ENCODE data around the gene RABGAP1L. TPM values are rescaled to one million over a fixed set of nuclear protein-coding genes. Genes with fewer than 3 reads are reported as not detected.

Gene RABGAP1L
- total and polyA plus RNA-seq, 10 of the 15 experiments (the other 5 are each of a cell fraction or from before 2014, with no cell fraction given), result 5.8 to 194 (median 113) TPM

GRCh38 chr1:174815474-174815908 lies 656.2 kb downstream of the RABGAP1L start (continued):
- peak; percentile 74 for TF ChIP-seq CUX1 (IDR thresholded peaks at IDR 0.05; ENCODE audit: insufficient replicate concordance, low read depth, low read length)
- TF ChIP-seq EZH2 (IDR thresholded peaks at IDR 0.05; ENCODE audit: borderline replicate concordance, control insufficient read depth, low read depth, low read length), result no peak
- TF ChIP-seq SIN3A (IDR thresholded peaks at IDR 0.05; ENCODE audit: low read depth, low read length), result no peak
- TF ChIP-seq NFXL1 (IDR thresholded peaks at IDR 0.05; ENCODE audit: borderline replicate concordance), result no peak
- TF ChIP-seq YY1 (IDR thresholded peaks at IDR 0.05; ENCODE audit: low read depth, low read length), result no peak
- no peak for TF ChIP-seq SREBF2 (IDR thresholded peaks at IDR 0.05; ENCODE audit: low read length)
- TF ChIP-seq, protein P1, sequence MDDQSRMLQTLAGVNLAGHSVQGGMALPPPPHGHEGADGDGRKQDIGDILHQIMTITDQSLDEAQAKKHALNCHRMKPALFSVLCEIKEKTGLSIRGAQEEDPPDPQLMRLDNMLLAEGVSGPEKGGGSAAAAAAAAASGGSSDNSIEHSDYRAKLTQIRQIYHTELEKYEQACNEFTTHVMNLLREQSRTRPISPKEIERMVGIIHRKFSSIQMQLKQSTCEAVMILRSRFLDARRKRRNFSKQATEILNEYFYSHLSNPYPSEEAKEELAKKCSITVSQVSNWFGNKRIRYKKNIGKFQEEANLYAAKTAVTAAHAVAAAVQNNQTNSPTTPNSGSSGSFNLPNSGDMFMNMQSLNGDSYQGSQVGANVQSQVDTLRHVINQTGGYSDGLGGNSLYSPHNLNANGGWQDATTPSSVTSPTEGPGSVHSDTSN (IDR thresholded peaks at IDR 0.05; ENCODE audit: insufficient replicate concordance, low read depth, low read length), result no peak
- TF ChIP-seq, protein P2, sequence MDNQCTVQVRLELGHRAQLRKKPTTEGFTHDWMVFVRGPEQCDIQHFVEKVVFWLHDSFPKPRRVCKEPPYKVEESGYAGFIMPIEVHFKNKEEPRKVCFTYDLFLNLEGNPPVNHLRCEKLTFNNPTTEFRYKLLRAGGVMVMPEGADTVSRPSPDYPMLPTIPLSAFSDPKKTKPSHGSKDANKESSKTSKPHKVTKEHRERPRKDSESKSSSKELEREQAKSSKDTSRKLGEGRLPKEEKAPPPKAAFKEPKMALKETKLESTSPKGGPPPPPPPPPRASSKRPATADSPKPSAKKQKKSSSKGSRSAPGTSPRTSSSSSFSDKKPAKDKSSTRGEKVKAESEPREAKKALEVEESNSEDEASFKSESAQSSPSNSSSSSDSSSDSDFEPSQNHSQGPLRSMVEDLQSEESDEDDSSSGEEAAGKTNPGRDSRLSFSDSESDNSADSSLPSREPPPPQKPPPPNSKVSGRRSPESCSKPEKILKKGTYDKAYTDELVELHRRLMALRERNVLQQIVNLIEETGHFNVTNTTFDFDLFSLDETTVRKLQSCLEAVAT (IDR thresholded peaks at IDR 0.05), result no peak
- no peak for TF ChIP-seq E2F4 (IDR thresholded peaks at IDR 0.05; ENCODE audit: low read depth, low read length)
- no peak for TF ChIP-seq CBX3 (IDR thresholded peaks at IDR 0.05; ENCODE audit: borderline replicate concordance, low read depth)
- 0 out of 2 replicates have a peak, but pooled peaks have one; percentile 39 for TF ChIP-seq GATAD2B (conservative IDR thresholded peaks at IDR 0.05; ENCODE audit: low read depth)
- no peak for TF ChIP-seq USF2 (IDR thresholded peaks at IDR 0.05; ENCODE audit: borderline replicate concordance, low read depth, low read length)
- TF ChIP-seq FOS (IDR thresholded peaks at IDR 0.05; ENCODE audit: borderline replicate concordance, extremely low read depth, insufficient read length), result no peak
- TF ChIP-seq, protein P3, sequence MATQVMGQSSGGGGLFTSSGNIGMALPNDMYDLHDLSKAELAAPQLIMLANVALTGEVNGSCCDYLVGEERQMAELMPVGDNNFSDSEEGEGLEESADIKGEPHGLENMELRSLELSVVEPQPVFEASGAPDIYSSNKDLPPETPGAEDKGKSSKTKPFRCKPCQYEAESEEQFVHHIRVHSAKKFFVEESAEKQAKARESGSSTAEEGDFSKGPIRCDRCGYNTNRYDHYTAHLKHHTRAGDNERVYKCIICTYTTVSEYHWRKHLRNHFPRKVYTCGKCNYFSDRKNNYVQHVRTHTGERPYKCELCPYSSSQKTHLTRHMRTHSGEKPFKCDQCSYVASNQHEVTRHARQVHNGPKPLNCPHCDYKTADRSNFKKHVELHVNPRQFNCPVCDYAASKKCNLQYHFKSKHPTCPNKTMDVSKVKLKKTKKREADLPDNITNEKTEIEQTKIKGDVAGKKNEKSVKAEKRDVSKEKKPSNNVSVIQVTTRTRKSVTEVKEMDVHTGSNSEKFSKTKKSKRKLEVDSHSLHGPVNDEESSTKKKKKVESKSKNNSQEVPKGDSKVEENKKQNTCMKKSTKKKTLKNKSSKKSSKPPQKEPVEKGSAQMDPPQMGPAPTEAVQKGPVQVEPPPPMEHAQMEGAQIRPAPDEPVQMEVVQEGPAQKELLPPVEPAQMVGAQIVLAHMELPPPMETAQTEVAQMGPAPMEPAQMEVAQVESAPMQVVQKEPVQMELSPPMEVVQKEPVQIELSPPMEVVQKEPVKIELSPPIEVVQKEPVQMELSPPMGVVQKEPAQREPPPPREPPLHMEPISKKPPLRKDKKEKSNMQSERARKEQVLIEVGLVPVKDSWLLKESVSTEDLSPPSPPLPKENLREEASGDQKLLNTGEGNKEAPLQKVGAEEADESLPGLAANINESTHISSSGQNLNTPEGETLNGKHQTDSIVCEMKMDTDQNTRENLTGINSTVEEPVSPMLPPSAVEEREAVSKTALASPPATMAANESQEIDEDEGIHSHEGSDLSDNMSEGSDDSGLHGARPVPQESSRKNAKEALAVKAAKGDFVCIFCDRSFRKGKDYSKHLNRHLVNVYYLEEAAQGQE (IDR thresholded peaks at IDR 0.05; ENCODE audit: low read depth, low read length), result no peak
- TF ChIP-seq NBN (IDR thresholded peaks at IDR 0.05), result no peak

Measured in GM12878 (cell line).